ENCODE results near the gene DNASE1L2. TPM values are rescaled to one million over a fixed set of nuclear protein-coding genes. Genes with fewer than 3 reads are reported as not detected.
A peak's percentile ranks its signal among the peaks of the same experiment; 100 is the strongest.

DNASE1L2 gene
- total RNA-seq, 2 donors from 2014 or later: 0.35 to 1.3 TPM

- Histone ChIP-seq H3K27me3 (ENCODE audit: control insufficient read depth, insufficient read depth, low read length, poor library complexity, severe bottlenecking) (no peaks in the 10 kb centered on the region), H3K9me3 (ENCODE audit: control insufficient read depth, low read length) (no peaks in the 10 kb centered on the region), H3K36me3 (ENCODE audit: control insufficient read depth, insufficient read depth, low read length) (peaks cover 25% of the 10 kb centered on the region), H3K4me3 (ENCODE audit: low read length) (no peak overlapping the region), H3K9ac (ENCODE audit: extremely low read depth, low read length, poor library complexity, severe bottlenecking) (no peak overlapping the region), H3K4me1 (ENCODE audit: control insufficient read depth, insufficient read depth, low read length) (no peaks in the 10 kb centered on the region), H3K27ac (ENCODE audit: low read depth, low read length) (no peak overlapping the region)
- 94 to 100% methylated on average over 2 to 9 of the region's 9 CpGs for WGBS, 2 experiments (ENCODE audit: insufficient coverage in 1 of 2, insufficient read length in 1 of 2)
- Mint-ChIP-seq H3K36me3 (ENCODE audit: low read depth) (peaks cover 15% of the 10 kb centered on the region), H3K9me3 (no peaks in the 10 kb centered on the region), H3K4me1 (peaks cover 4% of the 10 kb centered on the region), H3K27me3 (ENCODE audit: insufficient read depth) (no peaks in the 10 kb centered on the region), H3K27ac (peak overlapping the region; percentile 87), H3K4me3 (no peak overlapping the region)
- no peak for DNase-seq
- TF ChIP-seq CTCF (conservative IDR thresholded peaks at IDR 0.05): no peak
These were observed 9.9 kb upstream of the DNASE1L2 start for GRCh38 chr16:2226245-2226793.

GRCh38 chr16:2226918-2227317 is 9.3 kb upstream of the DNASE1L2 start:
- DNase-seq: no peak
- H3K4me3 Mint-ChIP-seq: no peak overlapping the region
- no peak overlapping the region for H3K27ac ChIP-seq (ENCODE audit: low read depth, low read length)
- peaks cover 25% of the 10 kb centered on the region for H3K36me3 ChIP-seq (ENCODE audit: control insufficient read depth, insufficient read depth, low read length)
- H3K4me3 ChIP-seq (ENCODE audit: low read length): no peak overlapping the region
- no peaks in the 10 kb centered on the region for H3K27me3 Mint-ChIP-seq (ENCODE audit: insufficient read depth)
- no peak overlapping the region for H3K9ac ChIP-seq (ENCODE audit: extremely low read depth, low read length, poor library complexity, severe bottlenecking)
- no peak overlapping the region for H3K27ac Mint-ChIP-seq
- WGBS, 2 experiments (ENCODE audit: insufficient coverage in 1 of 2, insufficient read length in 1 of 2): 97% methylated on average over 4 to 6 of the region's 6 CpGs
- no peaks in the 10 kb centered on the region for H3K4me1 ChIP-seq (ENCODE audit: control insufficient read depth, insufficient read depth, low read length)
- H3K9me3 ChIP-seq (ENCODE audit: control insufficient read depth, low read length): no peaks in the 10 kb centered on the region
- peaks cover 17% of the 10 kb centered on the region for H3K36me3 Mint-ChIP-seq (ENCODE audit: low read depth)
- H3K9me3 Mint-ChIP-seq: no peaks in the 10 kb centered on the region
- TF ChIP-seq CTCF (conservative IDR thresholded peaks at IDR 0.05): no peak
- peaks cover 4% of the 10 kb centered on the region for H3K4me1 Mint-ChIP-seq
- no peaks in the 10 kb centered on the region for H3K27me3 ChIP-seq (ENCODE audit: control insufficient read depth, insufficient read depth, low read length, poor library complexity, severe bottlenecking)

- H3K4me3 Mint-ChIP-seq: no peak overlapping the region
- 95 to 97% methylated on average over 15 to 25 of the region's 25 CpGs for WGBS, 2 experiments (ENCODE audit: insufficient coverage in 1 of 2, insufficient read length in 1 of 2)
These were observed 8.0 kb upstream of the DNASE1L2 start for GRCh38 chr16:2228161-2228824.

More at GRCh38 chr16:2228161-2228824, 8.0 kb upstream of the DNASE1L2 start:
- Mint-ChIP-seq H3K27me3 (ENCODE audit: insufficient read depth) (no peaks in the 10 kb centered on the region), H3K36me3 (ENCODE audit: low read depth) (peaks cover 18% of the 10 kb centered on the region), H3K27ac (no peak overlapping the region), H3K4me1 (peaks cover 4% of the 10 kb centered on the region), H3K9me3 (no peaks in the 10 kb centered on the region)
- H3K4me1 ChIP-seq (ENCODE audit: control insufficient read depth, insufficient read depth, low read length): no peaks in the 10 kb centered on the region
- no peaks in the 10 kb centered on the region for H3K27me3 ChIP-seq (ENCODE audit: control insufficient read depth, insufficient read depth, low read length, poor library complexity, severe bottlenecking)
- H3K9me3 ChIP-seq (ENCODE audit: control insufficient read depth, low read length): no peaks in the 10 kb centered on the region
- no peak for DNase-seq
- H3K9ac ChIP-seq (ENCODE audit: extremely low read depth, low read length, poor library complexity, severe bottlenecking): no peak overlapping the region
- H3K27ac ChIP-seq (ENCODE audit: low read depth, low read length): no peak overlapping the region
- peaks cover 29% of the 10 kb centered on the region for H3K36me3 ChIP-seq (ENCODE audit: control insufficient read depth, insufficient read depth, low read length)
- H3K4me3 ChIP-seq (ENCODE audit: low read length): no peak overlapping the region
- TF ChIP-seq CTCF (conservative IDR thresholded peaks at IDR 0.05): no peak
